SW480 (cell line): ENCODE data around the gene ZBED2.

Experiments
- DNase-seq: peaks from one replicate; pipeline ENCODE4 v3.0.0-alpha.2; 2016; ENCODE audit warnings: low spot score

ZBED2 gene

DNA sequence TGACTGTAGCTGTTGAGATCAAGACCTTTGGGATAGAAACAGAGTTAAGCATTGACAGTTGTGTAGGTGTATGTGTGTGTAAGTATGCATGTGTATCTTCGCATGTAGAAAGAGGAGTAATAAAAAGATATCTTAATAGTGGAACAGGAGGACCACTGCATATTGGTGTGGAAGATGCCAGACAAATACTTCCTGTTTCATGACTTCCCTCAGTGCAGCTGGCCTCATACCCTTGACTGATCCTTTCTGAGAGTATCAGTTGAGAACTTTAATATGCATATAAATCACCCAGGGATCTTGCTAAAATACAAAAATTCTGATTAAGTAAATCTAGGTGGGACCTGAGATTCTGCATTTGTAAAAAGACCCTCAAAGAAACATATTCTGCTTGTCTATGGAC is 8.5 kb upstream of the ZBED2 start:
- DNase-seq, result no peak

DNA sequence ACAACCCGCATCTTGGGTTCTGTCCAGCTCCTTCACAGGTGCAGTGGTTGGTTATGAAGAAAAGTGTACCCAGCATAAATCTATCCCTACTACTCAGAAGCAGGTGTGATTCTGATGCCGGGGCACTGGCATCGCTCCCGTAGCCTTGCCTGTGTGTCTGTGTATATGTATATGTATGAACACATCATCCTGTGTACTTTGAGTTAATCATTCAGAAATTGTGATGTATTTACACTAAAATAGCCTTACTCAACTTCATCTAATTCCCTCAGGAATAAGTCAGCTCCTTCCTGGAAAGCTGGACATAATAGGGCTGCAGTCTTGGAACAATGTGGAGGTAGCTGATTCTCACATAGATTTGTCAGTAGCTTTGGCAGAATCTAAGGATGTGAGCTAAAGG is 6.7 kb upstream of the ZBED2 start:
- no peak for DNase-seq

DNA sequence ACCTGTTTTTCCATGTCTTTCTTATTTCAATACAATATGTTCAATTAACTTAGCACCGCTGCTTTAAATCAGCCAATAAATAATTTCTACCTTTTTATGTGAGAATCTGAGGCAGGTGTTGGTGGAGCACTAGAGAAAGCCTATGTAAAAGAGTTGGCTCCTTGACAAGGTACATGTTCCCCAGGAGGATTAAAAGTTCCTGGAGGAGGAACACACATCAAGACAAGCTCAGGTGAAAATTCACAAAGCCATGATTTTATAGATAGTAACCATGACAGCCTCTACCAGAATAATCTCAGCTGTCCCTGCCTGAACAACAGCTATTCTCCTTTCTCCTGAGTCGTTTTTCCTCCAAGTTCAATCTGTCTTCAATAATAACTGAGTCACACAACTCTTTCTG is 3.4 kb upstream of the ZBED2 start:
- no peak for DNase-seq

DNA sequence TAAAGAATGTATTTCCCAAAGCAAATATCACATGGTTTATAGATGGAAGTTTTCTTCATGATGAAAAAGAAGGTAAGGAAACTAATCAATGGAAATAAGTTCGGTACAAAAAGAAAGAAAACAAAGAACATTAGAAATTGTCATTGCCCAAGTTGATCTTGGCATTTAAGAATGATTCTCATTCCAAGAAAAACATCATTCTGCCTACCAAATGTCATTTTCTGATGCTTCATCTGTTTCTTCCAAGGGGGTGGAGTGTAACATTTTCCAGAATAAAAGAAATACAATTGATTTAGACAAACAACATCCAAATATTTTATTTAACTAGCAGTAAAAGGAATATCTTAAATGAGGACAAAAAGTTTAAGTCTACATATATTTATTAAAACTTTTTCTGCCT is 3.0 kb upstream of the ZBED2 start:
- no peak for DNase-seq

DNA sequence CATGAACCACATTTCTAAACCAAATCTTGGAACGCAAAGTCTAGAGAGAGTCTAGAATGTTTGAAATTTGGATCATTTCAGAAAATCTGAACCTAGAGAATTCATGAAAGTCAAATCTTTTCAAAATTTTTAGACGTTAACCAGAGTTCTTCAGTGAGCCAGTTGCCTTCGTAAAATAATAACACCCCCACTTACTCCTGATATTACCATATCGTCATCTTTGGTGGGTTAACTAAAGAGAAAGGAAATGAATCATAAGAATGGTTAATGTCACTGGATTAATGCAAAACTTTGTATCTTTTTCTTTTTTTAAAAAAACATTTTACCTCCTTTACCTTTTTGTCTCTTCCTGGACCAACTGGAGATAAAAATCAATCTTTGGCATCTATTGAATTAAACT is 1.2 kb upstream of the ZBED2 start:
- no peak for DNase-seq

DNA sequence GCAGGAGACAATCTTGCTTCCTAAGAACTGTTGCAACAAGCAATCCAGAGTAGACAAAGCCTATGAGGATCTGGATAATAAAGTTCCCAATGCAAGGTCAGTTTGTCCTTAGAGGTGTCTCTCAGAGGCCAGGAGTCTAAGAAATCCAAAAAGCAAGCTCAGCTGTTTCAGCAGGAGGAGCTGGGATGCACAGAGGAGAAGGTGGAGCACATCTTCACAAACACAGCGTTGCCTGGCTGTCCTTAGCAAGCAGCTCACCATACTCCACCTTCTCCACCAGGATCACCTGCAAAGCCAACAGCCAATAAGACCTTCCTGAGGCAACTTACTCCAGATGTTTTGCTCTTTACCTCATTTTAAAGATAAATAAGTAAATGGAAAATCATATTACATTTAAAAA is 365 bp downstream of the ZBED2 start:
- DNase-seq, result no peak

DNA sequence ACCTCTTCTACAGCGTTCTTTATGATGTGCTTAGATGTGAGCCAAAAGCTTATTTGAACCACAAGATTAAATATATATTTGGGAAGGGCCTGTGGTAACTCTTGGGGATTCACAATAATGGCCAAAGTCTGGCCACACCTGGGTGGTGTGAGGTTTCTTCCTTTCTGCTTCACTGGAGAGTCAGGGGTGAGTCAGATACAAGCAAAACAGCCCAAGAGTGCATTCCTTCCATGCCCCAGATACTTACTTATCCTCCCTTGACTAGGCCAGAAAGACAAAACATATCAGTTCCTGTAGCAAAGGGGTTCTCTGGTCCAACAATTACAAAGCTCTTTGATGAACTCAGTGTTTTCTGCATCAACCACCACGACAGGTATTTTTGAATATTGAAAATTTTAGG is 941 bp downstream of the ZBED2 start:
- peak; percentile 29 for DNase-seq

DNA sequence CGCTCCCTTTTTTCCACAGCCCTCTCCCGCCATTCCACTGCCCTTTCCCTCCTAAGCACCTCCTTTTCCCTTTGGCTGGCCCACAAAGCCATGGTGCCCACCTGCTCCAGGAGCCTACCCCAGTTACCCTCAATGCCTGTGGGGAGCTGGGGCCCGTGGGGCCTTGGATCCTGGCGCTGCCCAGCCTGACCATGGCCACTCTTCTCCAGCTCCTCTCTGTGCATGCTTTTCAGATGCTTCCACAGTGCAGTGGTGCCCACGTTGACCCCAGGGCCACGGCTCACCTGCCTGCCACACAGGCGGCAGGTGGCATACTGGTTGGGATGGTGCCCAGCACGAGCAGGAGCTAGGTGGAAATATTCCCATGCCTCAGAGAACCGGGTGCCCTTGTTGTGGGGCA is 1.5 kb downstream of the ZBED2 start:
- no peak for DNase-seq

DNA sequence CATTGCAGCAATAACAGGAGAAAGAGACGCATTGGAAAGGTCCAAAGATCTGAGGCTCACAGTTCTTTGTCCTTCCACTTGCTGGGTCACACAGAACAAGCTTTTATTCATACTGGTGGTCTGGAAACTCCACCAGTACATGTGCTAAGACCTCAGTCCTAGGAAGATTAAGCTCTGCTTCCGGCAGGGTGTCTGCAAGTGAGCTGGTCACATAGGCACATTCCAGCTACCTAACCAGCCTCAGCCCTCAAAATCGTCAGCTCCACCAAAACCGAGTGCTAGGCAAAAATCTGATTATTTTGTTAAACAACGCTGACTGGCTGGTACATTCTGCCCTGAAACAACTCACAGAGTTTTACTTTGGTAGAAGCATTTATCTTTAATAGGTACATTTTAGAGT is 2.2 kb downstream of the ZBED2 start:
- no peak for DNase-seq

DNA sequence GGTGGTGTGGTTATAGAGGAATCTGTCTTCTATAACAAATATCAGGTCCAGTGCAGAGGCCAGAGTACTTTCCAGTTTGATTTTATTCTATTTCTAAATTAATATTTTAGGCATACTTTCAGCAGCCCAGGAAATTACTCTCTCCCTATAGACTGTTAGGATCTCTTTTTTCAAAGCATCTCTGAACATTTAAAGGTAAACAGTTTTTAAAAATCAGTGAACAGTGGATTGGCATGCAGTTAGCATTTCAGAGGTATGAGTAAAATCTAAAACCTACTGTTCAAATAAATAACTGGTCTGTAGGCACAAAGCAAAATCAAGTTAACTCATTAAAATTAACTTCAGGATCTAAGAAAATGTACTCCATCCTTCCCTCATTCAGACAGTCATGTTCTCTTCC is 3.0 kb downstream of the ZBED2 start:
- DNase-seq, result no peak

DNA sequence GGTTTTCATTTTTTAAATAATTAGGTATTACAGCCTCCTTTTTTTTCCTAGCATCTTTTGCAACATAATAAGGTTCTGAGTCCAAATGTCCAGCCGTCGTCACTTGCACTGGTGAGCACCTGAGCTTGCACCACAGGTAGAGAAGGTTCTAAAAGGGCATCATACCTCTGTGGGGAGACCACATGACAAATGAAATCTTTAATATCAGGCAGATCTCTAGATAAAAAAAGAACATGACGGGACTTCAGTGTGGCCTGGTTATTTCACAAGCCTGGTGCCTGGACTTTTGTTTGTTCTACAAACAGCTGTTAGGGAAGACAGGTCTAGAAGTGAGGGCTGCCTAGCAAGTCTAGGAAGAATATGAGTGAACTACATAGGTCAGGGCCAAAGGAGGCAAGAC is 3.6 kb downstream of the ZBED2 start:
- no peak for DNase-seq

DNA sequence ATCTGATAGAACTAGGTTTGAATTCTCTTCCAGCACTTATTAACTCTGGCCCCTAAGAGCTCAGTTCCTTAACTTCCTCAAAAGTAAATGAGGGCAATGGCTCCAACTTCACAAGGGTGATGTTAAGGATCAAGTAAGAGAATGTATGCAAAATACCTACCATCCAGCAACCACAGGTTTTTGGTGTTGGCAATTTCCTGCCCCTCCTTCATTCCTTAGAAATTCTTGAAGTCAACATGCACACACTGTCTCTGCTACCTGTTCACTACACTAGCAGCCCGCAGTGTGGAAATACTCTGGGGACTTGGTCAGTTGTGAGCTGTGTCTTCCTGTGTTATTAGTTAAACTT is 5.0 kb downstream of the ZBED2 start:
- DNase-seq, result peak; percentile 13

DNA sequence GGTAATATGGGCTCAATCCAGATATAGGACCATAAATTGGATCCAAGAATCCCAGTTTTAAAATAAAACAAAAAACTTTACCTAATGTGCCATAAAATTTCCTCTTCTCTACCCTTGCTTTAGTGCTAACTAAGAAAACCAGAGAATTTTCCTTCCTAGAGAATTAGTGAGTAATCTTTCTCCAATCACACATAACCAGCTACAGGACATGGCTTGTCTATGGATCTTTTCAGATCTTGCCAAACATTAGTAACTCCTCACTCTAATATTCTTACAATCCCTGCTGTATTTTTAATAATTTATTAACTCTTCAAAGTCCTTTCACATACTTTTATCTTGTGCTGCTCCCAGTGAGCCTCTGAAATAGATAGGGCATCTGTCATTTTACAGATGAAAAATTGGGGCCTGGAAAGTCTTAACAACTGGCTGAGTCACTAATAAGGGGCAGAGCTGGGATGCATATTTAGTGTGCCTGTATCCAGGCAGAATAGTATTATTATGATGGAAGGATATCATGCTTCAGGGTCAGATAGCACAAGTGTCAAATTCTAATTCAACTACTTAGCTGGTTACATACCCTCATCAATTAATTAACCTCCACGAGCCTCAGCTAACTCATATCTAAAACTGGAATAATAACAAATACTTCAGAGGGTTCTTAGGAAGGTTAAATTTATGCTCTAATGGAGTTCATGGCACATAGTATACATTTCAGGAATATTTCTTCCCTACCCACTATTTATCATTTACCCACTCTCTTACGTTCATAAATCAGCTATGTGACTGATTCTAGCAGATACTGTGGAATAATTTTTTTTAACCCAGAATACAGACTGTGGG is 5.6 kb downstream of the ZBED2 start:
- no peak for DNase-seq

DNA sequence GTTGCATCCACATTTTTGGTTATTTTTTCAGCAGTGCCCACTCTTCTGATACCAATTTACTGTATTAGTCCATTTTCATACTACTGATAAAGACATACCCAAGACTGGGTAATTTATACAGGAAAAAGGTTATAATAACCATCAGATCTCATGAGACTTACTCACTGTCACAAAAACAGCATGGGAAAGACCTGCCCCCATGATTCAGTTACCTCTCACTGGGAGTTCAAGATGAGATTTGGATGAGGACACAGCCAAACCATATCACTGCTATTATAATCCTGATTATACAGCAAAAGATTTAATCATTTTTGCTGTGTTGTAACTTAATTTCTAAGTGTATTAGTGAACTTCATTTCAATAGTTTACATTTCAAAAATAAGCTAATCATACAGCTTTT is 6.6 kb downstream of the ZBED2 start:
- no peak for DNase-seq

DNA sequence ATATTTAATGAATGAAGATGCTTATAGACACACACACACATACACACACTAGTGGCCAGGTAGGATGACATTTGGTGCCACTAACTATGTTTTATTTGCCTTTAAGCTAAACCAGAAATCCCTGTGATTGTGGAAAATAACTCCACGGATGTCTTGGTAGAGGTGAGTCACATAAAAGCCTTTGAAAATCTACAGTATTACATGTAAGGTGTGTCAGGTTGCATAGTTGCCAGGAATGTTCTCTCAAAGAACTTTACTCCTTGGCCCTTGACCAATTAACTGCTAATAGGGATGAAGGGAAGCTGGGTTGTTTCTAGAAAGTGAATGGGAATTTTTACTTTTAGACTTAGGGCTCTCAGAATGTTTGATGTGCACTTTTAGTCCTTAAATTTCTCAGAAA is 9.9 kb downstream of the ZBED2 start:
- peak; percentile 78 for DNase-seq

DNA sequence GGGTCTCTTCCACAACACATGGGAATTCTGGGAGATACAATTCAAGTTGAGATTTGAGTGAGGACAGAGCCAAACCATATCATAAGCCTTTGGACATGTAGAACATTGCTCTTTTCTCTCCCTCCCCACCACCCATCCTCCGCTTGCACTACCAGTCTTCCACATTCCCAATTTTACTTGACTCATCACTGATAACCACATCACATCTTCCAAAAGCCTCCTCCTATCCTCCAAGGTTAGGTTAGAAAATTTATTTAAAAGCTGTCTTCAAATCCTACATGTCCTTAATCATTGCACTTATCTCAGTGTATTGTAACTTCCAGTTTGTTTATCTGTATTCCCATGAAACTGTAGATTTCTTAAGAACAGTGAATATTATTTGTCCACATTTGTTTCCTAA is 10.4 kb downstream of the ZBED2 start:
- peak; percentile 14 for DNase-seq

DNA sequence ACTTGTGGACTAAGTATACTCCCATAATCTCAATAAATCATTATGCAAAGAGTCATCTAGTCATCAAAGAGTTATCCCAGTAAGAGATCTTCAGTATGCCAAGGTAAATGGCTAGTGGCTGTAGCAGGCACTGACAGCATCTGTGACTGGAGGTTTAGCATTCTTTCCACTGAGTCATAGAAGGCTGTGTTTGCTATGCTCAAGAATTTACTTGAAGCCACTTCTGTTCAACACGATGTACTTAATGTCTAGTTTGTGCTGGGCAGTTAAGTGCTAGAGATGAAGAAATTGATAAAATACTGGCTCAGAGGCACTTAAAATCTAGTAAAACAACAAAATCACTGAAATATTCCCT is 13.0 kb downstream of the ZBED2 start:
- DNase-seq, result peak; percentile 27

DNA sequence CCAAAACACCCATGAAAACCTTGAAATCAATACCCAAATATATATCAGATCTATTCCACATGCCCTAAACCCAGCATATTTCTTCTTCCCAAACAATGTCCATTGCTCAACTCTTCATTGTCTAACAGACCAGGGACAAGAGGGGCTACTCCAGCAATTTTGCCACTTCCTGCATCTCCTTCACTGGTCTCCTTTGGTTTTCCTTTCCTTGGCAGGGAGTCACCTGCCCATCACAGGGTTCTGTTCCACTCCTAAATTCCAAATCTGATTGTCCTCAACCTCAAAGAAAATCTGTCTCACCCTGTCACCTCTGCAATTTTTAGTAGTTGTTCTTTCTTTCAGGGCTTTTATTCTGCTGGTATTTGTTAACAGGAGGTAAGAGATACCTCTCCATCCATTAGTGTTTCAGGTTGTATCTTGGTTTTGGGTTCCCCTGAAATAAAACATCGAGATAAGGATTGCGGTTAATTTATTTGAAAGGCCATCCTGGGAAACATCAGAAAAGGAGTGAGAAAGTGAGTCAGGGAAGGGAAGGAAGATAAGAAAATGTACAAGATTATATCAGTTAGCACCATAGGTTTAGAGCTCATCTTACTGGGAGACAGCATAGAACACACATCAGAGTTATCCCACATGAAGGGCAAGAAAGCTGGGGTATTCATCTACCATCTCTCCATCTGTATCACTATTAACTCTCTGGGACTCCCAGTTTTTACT is 13.6 kb downstream of the ZBED2 start:
- DNase-seq, result no peak

DNA sequence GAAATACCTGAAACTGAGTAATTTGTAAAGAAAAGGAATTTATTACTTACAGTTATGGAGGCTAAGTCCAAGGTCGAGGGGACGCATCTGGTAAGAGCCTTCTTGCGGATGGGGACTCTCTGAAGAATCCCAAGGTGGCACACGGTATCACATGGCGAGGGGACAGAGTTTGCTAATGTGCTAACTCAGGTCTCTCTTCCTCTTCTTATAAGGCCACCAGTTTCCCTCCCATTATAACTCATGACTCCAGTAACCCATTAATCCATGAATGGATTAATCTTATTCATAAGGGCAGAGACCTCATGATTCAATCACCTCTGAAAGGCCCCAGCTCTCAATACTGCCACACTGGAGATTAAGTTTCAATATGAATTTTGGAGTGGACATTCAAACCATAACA is 15.7 kb downstream of the ZBED2 start:
- DNase-seq, result no peak

DNA sequence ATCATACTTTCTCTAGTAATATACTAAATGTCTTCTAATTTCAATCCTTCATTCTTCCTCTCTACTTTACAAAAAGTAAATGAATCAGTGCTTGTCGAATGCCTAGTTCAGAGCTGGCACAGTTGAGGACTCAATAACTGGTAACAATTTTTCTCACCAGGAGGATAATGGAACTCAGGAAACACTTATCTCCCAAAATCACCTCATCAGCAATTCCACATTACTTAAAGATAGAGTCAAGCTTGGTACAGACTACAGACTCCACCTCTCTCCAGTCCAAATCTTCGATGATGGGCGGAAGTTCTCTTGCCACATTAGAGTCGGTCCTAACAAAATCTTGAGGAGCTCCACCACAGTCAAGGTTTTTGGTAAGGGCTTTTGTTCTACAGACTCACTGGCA is 16.3 kb downstream of the ZBED2 start:
- no peak for DNase-seq

DNA sequence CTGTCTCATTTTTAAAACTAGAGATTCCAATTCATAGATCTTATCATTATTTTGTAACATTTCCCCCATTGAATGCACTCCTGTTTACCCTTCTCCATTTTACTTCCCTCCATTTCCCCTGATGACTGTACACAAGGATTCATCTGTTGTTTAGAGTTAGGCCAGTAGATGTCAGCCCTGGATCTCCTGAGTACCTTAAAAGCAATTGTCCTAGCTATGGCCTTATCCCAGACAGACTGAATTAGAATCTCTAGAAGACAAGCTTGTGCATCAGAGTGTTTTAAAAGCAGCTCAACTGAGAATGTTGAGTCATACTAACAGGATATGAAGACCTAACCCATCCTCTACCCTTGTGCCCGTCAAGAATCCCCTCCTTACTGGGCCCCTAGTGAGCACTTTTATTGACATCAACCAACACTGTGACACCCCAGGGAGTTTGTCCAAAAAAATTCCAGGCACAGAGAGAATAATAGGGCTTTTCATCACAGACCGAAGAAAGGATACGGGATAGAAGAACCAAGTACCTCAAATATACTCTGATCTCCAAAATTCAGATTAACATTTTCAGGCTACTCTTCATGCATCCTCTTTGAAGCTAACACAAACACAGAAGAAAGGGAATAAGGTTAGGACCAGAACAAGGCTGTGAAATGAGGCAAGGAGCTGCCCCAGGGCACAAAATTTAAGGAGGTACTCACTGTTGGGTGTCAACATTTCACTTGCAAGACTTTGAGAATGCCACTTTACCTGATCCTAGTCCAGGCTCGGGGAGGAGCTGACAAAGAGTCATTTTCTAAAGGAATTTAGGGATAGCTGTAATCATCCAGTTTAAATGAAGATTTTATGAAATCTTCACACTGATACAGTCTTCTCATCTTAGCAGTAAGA is 17.1 kb downstream of the ZBED2 start:
- DNase-seq, result peak; percentile 79

DNA sequence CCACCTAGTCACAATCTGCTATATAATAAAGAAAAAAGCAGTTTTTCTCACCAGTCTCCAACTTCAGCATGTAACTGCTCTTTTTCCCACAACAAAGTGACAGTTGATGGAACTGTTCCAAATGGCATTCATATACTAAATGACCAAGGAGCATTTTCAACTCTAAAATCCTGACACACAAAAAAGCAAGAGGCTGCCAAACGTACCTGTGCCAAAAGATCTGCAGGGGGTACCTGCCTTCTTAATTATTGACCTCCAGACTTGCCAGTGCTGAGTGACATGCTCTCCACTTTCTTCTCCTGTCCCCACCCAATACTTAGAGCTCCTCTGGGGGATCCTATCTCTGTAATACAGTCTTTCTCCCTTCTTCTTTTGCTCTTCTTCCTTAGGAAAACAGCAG is 18.0 kb downstream of the ZBED2 start:
- no peak for DNase-seq

DNA sequence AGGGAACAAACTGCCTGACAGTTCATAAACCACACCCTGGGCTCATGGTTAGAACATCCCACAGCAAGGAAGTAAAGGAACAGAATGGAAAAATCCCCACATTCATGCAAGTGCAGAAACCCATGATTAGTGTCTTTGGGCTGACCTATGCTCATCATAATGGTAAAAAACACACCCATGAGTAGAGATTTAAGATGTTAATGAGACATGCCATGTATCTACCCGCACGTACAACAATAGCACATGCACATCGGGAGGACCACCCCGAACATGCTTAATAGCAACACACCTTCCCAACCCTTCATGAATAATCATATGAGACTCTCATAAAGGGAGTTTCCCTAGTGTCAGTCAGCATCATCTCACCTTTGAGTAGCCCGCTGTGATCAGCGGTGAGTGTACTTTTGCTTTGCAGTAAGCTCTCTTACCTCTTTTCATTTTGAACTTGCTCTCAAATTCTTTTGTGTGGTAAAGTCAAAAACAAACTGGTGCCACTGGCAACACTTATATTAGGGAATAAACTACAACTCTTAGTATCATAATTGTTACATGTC is 23.2 kb downstream of the ZBED2 start:
- no peak for DNase-seq
